HG02588 (cell line): ENCODE results near the gene CENPU.
"Not testable (repeated sequence)": the region's sequence is repeated elsewhere in the genome, so short reads cannot be mapped to it uniquely, and the experiment has no call there.

Experiments
- ATAC-seq: cut with Tn5 transposase; IDR thresholded peaks from one replicate; pipeline ENCODE4 v1.9.1; 2021; ENCODE audit warnings: mild to moderate bottlenecking, moderate library complexity; ENCODE audit not compliant: unreplicated experiment

The CENPU gene, protein sequence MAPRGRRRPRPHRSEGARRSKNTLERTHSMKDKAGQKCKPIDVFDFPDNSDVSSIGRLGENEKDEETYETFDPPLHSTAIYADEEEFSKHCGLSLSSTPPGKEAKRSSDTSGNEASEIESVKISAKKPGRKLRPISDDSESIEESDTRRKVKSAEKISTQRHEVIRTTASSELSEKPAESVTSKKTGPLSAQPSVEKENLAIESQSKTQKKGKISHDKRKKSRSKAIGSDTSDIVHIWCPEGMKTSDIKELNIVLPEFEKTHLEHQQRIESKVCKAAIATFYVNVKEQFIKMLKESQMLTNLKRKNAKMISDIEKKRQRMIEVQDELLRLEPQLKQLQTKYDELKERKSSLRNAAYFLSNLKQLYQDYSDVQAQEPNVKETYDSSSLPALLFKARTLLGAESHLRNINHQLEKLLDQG

DNA sequence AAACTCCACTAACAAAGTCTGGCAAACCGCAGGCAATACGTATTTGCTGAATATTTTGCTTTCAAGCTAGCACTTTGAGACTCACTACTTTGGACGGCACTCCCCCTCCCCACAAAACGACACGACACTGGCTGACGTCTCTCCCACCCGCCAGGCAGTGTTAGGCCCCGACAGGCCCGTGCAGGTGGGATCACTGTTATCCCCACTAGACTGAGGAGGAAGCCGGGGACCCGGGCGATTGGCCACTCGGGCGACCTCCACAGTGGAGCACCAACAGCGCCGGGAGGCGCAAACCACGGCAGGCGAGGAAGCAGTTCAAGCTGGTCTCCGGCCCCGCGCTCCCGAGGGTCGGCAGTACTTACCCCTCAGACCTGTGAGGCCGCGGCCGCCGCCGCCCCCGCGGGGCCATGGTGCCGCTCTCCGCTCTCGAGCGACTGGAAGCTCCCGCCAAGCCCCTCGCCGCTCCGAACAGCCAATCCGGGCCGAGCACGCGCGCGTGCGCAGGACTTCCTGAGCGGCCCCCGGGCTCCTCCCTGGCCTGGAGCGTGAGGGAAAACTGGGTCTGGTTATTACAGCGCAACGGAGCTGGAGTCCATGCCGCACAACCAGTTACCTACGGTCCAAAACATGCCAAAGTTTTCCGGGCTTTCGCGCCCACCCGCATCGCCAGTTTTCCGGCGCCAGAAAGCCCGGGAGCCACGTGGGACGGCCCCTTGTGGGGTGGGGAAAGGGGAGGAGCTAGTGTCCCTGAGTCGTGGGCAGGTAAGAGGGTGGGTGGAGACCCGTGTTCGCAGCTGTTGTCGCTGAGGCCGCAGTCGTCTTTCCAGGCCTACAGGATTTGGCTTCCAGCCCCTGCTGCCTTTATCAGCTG is at the start of gene CENPU:
CENPU (minus strand) TSS at position 443 of the 871 bp plus-strand sequence; CDS start at position 409, 34 bp downstream.
- peak; percentile 90 for ATAC-seq

GRCh38 chr4:184782731-184783373 is 49.0 kb upstream of the CENPU start:
- no peak for ATAC-seq

DNA sequence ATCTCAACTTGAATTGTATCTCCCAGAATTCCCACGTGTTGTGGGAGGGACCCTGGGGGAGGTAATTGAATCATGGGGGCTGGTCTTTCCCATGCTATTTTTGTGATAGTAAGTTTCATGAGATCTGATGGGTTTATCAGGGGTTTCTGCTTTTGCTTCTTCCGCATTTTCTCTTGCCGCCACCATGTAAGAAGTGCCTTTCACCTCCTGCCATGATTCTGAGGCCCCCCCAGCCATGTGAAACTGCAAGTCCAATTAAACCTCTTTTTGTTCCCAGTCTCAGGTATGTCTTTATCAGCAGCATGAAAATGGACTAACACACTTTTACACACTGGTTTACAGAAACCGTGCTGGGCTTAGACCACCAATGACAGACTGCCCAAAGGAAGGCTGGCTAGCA is 45.3 kb upstream of the CENPU start:
- not testable (repeated sequence) for ATAC-seq

GRCh38 chr4:184778325-184778724 is 44.4 kb upstream of the CENPU start:
- no peak for ATAC-seq

GRCh38 chr4:184776821-184777220 is 42.9 kb upstream of the CENPU start:
- no peak for ATAC-seq

DNA sequence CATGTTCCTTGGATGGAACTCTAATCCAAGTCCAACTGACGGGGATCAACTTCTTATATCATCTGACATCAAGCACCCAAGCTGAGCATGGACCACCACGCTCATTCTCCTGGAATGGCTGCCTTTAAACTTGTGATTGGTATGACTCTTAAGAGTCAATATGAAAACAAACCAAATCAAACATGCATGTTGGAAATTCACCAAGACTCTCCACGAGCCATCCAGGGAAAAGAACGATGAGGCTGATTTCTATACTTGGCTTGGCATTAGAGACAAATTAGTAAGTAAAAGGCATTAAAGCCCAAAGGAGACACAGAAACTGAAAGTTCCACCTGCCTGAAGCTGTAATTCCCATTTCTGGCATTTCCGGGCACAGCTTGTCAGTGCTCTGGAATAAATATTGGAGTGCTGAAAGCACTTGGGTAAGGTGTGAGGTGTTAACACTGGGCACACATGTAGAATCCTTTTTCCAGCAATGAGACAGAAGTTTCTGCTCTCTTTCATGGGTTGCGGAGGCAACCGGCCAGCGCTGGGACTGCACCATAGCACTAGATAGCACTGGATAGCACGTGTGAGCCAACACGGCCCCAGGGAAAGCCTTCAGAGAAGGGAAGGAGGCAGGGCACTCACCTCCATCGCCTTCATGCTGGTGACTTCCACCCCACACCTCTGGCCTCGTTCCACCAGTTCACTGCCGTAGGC is 42.1 kb upstream of the CENPU start:
- ATAC-seq = no peak

DNA sequence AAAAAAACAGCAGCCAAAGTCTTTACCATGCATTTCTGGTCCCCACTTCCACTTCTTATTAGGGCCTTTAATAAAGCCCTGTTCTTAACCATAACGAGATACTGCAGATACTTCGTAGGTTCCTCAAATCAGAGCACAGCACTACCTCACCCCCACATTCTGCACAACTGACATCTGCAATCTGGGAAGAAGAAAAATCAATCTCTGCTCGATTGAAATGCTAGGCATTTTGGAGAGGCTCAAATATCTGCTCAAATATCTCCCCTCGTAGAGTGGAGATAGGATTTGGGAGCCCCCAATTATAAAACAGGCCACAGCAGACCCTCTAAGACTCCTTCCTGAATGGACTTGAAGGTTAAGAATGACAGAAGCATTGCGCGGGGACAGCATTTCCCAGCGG is 40.3 kb upstream of the CENPU start:
- ATAC-seq = no peak

- no peak for ATAC-seq
These were observed 37.5 kb upstream of the CENPU start for GRCh38 chr4:184771416-184771815.

DNA sequence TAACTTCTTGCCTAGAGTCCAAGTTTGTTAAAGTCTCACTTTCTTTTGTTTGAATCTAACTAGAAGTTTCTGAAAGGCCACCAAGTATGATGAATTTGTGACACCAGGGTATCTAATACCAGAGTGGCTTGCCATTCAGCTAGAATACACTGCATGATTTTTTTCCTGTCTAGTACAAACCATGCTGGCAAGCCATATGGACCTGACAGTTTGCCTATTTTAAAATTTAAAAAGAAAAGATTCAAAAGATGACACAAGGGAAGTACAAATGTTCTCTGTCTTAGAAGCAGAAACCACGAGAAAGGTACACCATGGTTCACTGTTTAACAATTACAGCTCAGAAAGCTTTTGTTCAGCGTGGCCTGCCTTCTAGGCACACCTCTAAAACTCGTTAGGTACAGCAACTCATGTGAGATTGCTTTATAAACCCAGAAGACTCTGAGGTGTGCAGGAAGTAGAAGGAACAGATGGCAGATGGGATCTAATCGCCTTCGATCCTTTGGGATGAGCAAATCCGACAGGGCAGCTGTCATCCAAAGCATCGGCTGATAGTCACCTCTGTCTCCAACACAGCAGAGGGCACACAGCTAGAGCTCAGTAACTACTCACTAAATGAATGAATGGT is 35.4 kb upstream of the CENPU start:
- no peak for ATAC-seq

DNA sequence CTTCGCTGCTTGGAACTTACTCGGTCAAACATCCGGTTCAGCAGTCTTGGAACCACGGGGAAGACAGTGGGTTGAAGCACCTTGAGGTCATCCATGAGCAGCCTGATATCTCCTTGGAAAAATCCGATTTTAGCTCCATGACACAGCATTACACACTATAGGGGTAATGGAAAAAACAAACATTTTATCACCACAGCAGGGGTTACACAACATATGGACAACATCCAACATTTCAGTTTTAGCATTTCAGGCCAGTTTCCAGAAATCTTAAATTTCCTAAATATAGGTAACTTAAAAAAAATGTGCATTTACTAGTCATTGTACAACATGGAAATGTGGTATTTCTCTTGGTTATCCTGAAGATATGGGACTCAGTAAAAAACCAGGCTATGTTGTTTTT is 34.4 kb upstream of the CENPU start:
- no peak for ATAC-seq

DNA sequence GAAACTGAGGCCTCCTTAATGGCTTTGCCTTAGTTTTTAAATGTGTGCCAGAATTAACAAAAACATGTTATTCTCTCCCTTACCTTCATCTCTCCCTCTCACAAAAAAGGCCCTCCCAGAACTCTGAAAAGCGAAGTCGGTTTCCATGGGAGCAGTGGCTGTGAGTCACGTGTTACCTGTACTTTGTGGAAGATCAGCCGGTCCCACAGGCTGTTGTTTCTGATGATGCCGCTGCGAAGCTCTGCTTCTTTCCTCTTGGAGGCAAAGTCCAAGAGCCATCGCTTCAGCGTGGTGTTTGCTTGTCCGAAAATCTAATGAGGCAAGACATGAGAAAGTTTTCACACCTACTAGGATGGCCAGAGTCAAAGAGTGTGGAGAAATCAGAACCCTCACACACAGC is 32.5 kb upstream of the CENPU start:
- ATAC-seq = no peak

DNA sequence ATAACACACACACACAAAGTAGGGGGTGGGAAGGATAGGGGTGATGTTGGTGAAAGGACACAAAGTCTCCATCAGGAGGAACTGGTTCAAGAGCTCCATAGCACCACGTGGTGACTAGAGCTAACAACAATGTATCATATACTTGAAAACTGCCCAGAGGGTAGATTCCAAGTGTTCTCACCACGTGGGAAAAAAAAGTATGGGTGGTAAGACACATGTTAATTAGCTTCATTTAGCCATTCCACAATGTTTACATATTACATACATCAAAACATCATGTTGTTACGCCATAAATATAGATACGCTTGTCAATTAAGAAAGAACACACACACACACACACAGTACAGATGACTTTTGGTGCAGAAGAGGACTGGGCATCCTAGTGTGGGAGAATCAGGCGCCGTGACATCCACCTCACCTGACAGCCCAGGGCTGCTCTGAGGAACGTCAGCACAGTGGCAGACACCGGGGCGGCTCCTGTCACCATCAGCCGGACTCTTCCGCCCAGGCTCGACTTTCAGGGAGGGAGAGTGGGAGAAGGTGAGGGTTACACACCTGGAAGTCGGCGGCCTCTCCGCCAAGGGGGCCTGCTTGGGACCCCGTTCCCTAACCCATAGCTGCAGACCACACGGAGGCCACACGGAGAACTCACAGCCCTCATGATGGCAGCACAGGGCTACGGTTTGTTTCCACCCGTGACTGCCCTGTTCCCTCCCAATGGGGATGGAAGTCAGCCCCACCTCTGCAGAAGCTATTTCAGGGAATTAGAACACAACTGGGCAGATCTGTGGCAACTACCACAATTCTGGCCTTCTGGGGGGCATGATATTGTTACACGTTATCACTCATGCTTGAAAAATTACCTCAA is 31.8 kb upstream of the CENPU start:
- no peak for ATAC-seq

DNA sequence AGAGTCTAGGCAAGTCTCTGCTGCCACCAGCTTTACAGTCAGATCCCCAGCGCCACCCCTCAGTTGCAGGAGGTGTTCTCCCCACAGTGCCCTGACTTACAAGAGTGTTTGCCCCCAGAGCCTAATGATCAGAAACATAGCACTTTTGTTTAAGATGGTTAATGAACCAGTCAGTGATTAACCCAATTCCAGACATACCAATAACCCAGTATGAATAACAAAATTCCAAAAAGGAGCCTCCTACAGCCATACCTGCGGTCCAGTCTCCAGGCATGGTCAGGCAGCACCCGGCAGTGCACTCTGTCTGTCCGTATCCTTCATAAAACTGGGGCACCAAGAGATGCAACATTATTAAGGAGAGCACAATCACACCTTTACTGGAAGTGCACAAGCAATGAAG is 30.7 kb upstream of the CENPU start:
- no peak for ATAC-seq

DNA sequence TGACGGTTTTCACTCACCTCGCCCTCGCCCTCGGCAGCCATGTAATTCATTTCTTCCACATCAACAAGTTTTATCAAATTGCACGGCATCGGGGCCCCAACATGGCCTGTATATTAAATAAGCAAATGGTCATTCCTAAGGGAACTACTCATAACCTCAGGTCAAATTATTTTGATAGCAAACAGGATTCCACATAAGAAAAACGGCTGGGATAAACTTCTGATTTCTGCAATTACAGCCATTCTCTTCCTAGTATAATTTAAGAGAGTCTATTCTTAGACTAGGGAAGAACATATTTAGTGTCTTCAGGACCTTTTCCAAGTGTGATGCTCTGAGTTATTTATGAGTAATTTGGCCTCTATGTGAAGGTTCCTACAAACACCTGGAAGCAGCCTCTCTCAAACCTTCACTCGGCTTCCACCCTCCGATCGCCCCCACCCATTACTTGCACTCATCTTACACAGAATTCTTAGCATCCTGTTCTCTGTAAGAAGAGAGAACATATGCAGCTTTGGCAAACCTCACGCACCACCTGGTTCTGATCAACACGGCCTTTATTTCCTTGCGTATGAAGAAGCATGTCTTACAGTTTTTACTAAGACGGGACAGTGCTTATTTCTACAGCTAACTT is 29.4 kb upstream of the CENPU start:
- no peak for ATAC-seq

DNA sequence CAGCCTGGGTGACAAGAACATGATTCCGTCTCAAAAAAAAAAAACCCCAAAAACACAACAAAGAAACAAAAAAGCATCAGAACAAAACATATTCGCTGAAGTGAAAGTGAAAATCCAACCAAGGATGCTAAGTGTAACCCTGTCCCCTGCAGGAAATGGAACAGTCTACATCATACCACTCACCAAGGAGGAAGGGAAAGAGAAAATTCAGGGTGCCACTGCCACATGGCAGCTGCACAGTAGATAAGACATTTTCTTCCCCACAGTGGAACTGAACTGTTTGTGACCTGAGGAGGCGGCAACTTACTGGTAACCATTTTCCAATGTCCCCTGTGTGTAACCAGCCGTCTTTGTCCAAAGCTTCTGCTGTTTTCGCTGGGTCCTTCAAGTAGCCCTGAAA is 28.2 kb upstream of the CENPU start:
- ATAC-seq = no peak

DNA sequence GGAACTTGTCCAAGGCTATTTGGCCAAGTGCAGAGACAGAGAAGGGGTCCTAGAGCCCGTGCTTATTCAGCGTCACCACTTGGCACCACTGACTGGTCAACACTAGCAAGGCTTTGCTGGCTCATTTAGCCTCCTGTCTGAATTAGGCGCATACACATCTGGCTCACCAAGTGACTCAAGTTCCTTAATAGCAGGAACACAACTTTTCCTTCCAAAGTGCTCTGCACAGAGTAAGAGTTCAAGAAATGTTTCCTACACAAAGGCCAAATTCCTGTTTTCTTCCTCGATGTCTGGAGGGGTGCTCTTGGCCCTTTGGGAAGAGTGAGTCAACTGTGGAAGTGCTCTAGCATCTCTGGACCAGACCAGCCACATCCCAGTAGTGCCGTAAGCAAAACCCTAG is 26.8 kb upstream of the CENPU start:
- no peak for ATAC-seq

- no peak for ATAC-seq
These were observed 23.9 kb upstream of the CENPU start for GRCh38 chr4:184757810-184758209.

DNA sequence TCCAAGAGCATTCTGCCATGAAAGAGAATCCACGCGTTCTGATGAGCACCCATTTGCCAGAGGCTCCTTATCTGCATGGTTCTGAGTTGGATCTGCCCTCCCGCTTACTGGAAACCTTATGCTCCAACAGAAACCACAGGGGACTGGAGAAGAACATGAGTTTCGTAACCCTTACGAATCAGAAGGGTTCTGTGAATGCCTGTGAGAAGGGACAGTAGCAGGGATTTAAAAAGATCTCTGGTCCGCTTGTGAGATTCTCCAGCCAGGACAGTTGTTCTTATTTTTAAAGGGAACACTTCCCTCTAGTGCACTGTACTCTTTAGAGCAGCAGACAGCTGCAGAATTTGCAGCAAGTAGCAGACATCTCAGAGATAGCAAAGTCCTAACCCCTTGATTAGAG is 22.5 kb upstream of the CENPU start:
- ATAC-seq = no peak

- no peak for ATAC-seq
These were observed 21.4 kb upstream of the CENPU start for GRCh38 chr4:184755278-184755677.
